ENCODE results near the gene WWP2.
"Not testable (repeated sequence)": the region's sequence is repeated elsewhere in the genome, so short reads cannot be mapped to it uniquely, and the experiment has no call there.

Gene WWP2

GRCh38 chr16:69831212-69832123 is 69.3 kb downstream of the WWP2 start:
- DNase-seq (ENCODE audit: low spot score), result no peak

GRCh38 chr16:69833357-69834282 is 71.5 kb downstream of the WWP2 start:
- no peak for DNase-seq (ENCODE audit: low spot score)

GRCh38 chr16:69834807-69835466 is 72.8 kb downstream of the WWP2 start:
- DNase-seq (ENCODE audit: low spot score), result no peak

DNA sequence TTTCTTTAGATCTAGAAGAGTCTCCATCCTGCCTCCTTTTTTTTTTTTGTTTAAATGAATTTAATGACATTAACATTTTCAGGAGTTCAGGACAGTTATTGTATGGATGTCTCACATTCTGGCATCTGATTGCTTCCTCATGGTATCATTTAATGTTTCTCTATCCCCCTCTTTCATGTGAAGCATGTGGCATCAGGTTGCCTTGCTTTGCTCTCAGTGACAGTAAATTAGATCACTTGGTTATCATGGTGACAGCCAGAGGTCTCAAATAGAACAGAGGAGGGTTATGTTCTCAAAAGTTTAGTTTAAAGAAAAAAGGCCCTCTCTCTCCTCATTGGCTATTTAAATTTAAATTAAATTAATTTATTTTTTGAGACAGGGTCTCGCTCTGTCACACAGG is 74.1 kb downstream of the WWP2 start:
- DNase-seq (ENCODE audit: low spot score), result no peak

- DNase-seq (ENCODE audit: low spot score), result no peak
Observed at GRCh38 chr16:69837380-69837779, 75.2 kb downstream of the WWP2 start.

GRCh38 chr16:69838489-69838888 is 76.4 kb downstream of the WWP2 start:
- no peak for DNase-seq (ENCODE audit: low spot score)

DNA sequence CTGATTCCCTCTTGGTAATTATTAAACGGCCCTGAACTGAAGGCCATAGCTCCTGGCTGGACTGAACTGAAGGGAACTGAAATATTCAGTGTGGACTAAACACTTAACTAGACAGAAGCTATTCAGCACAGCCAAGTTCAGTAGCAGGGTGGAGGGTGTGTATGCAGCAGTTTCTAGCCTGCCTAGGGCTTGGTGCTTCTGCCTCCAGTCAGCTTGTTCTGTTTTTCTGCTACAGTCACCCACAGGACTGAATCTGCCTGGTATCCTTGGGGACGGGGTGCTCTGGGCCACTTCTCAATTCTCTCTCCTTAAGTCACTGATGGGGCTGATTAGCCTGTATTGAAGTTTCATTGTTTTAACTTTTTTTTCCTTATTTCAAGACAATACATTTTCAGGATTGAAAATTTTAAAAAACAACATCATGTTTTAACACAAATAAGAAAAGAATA is 77.1 kb downstream of the WWP2 start:
- DNase-seq (ENCODE audit: low spot score), result no peak

- DNase-seq (ENCODE audit: low spot score), result no peak
Observed at GRCh38 chr16:69839798-69840409, 77.8 kb downstream of the WWP2 start.

- DNase-seq (ENCODE audit: low spot score), result no peak
Observed at GRCh38 chr16:69840975-69841374, 78.8 kb downstream of the WWP2 start.

GRCh38 chr16:69844441-69844840 is 82.3 kb downstream of the WWP2 start:
- DNase-seq (ENCODE audit: low spot score), result no peak

DNA sequence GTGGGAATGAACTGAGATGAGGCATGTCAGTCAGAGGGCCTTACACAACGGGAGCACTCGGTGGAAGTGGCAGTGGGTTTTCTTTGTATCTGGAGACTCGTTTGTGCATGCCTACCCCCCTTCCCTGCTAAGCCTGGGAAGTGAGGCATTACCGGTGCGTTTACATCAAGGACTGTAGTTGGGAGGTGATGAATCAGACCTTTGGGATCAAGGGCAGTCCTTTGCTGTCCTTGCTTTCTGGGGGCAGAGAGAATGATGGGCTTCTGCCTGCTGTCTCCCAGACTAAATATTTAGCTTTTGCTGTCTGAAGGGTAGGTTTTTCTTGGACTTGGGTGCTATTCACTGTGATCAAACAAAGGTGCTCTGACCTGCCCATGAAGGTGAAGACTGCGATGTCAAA is 83.0 kb downstream of the WWP2 start:
- no peak for DNase-seq (ENCODE audit: low spot score)

- no peak for DNase-seq (ENCODE audit: low spot score)
Observed at GRCh38 chr16:69847643-69848042, 85.5 kb downstream of the WWP2 start.

GRCh38 chr16:69848637-69849545 is 86.8 kb downstream of the WWP2 start:
- DNase-seq (ENCODE audit: low spot score), result no peak

- DNase-seq (ENCODE audit: low spot score), result no peak
Observed at GRCh38 chr16:69851491-69852240, 89.5 kb downstream of the WWP2 start.

DNA sequence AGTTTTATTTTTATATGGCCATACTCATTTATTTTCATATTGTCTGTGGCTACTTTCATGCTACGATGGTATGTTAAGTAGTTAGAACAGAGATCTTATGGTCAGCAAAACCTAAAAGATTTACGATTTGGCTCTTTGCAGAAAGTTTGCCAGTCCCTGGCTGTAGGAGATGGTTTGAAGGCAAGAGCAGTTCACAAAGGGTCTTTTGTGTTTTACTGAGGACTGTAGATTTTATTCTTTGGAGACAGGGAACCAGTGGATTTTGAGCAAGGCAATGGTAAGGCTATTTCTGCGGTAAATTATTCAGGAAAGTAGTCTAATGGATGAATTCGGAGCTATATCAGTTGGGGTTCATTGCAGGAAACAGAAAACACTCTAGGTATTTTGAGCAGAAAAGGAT is 90.7 kb downstream of the WWP2 start:
- DNase-seq (ENCODE audit: low spot score), result no peak

GRCh38 chr16:69853481-69853880 is 91.3 kb downstream of the WWP2 start:
- no peak for DNase-seq (ENCODE audit: low spot score)

- DNase-seq (ENCODE audit: low spot score), result not testable (repeated sequence)
Observed at GRCh38 chr16:69854776-69855175, 92.6 kb downstream of the WWP2 start.

DNA sequence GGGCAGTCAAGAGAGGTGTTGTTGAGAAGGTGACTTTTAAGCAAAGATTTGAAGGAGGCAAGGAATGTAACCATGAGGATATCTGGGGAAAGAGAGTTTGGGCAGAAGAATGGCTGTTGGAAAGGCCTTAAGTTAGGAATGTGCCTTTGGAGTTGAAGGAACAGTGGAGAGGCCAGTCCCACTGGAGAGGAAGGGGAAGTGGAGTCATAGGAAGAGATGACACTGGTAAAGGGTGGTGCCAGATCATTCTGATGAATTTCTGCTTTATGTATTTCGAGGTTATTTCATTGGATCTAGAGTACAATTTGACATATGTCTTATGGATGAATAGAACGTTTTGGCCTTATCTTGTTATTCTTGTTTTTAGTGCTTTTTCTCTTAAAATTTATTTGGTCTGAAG is 93.5 kb downstream of the WWP2 start:
- DNase-seq (ENCODE audit: low spot score), result no peak

DNA sequence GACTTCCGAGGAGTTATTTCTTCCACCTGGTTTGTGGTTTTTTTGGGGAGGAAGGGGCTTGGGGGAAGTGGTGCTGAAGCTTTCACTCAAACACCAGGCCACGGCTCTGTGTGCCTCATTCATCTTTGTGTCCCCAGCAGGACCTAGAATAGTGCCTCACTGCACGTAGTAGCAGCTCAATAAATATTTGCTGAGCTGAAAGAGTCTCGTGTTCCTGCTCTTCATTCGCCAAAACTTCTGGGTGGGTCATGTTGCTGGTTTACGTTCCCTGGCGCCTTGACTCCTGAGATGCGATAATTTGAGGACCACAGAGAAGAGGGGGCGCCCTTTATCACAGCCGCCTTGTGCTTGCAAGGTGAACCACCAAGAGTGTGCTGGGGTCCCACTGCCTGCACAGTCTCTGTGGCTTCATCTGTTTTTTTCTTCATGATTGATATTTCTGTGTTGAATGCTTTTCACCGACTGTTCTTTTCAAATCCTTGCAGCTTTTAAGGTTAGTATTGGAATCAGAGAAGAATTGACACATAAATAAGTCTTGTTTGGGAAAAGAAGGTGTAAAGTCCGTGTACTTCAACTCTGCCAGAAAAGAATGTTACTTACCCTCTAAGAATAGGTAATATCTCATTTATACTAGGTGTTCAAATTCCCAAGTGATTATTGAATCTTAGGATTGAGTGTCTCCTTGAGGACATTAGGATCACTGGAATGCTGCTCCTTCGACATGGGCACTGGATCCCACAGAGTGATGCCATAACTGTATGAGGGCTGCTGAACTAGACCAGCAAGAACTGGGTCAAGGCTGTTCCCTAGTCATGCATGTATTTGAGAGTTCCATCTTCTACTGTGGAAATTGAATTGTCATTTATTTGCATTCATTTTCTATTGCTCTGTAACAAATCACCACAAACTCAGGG is 96.3 kb downstream of the WWP2 start:
- DNase-seq (ENCODE audit: low spot score), result no peak
